Osteoblast (primary cell): ENCODE data around the gene GNG12. TPM values are rescaled to one million over a fixed set of nuclear protein-coding genes. Genes with fewer than 3 reads are reported as not detected.

ENCODE experiments used
- DNase-seq: peaks from one replicate; pipeline ENCODE4 v3.0.0; 2011; ENCODE audit warnings: low spot score, mixed read lengths; ENCODE audit not compliant: insufficient read length; ENCODE audit errors: missing footprints
- H2AFZ ChIP-seq: 2 replicates; pipeline ENCODE4 v1.6.0; 2011; ENCODE audit warnings: mild to moderate bottlenecking, low read length
- H3K27ac ChIP-seq: 2 replicates; pipeline ENCODE4 v1.5.1; 2011; ENCODE audit warnings: mild to moderate bottlenecking, low read depth, low read length, moderate library complexity
- H3K27me3 ChIP-seq: 2 replicates; pipeline ENCODE4 v1.6.0; 2012; ENCODE audit warnings: mild to moderate bottlenecking, control low read depth, inconsistent platforms, low read length, moderate library complexity; ENCODE audit not compliant: insufficient read depth
- H3K36me3 ChIP-seq: 2 replicates; pipeline ENCODE4 v1.5.1; 2011; ENCODE audit warnings: mild to moderate bottlenecking, low read length, control low read depth, moderate library complexity; ENCODE audit not compliant: insufficient read depth
- H3K4me1 ChIP-seq: 2 replicates; pipeline ENCODE4 v1.5.1; 2011; ENCODE audit warnings: mild to moderate bottlenecking, low read length, control low read depth, moderate library complexity; ENCODE audit not compliant: insufficient read depth
- H3K4me2 ChIP-seq: 2 replicates; pipeline ENCODE4 v1.6.0; 2011; ENCODE audit warnings: mild to moderate bottlenecking, low read length; ENCODE audit not compliant: insufficient read depth
- H3K4me3 ChIP-seq: fragments of 200-600 bp; sonication (generic); 3 replicates; pipeline ENCODE4 v1.5.1; 2012; ENCODE audit warnings: mild to moderate bottlenecking, low read length, inconsistent platforms; ENCODE audit not compliant: insufficient read depth
- H3K79me2 ChIP-seq: 2 replicates; pipeline ENCODE4 v1.6.0; 2012; ENCODE audit warnings: mild to moderate bottlenecking, low read length, control low read depth, inconsistent platforms; ENCODE audit not compliant: insufficient read depth
- H3K9me3 ChIP-seq: 2 replicates; pipeline ENCODE4 v1.5.1; 2011; ENCODE audit warnings: low read depth, low read length, control low read depth
- H4K20me1 ChIP-seq: 2 replicates; pipeline ENCODE4 v1.6.0; 2012; ENCODE audit warnings: mild to moderate bottlenecking, low read length, control low read depth; ENCODE audit not compliant: insufficient read depth
- CTCF ChIP-seq: IDR thresholded peaks from 2 replicates; pipeline ENCODE4 v1.5.1; 2011; ENCODE audit warnings: mild to moderate bottlenecking, low read depth, low read length, moderate library complexity; ENCODE audit errors: extremely low read depth
- total RNA-seq: library from RNA; depleted of rRNA; stranded (reverse); fragments of >200 nt; gene quantifications from 2 replicates; pipeline ENCODE4 v1.2.3, GENCODE V29; 2012

GNG12 gene
- total RNA-seq, 1 donor, result 219 TPM

GRCh38 chr1:67741736-67742135, 91.5 kb downstream of the GNG12 start:
- H2AFZ ChIP-seq, result no peak overlapping the region
- peaks cover 88% of the 10 kb centered on the region for H3K79me2 ChIP-seq
- H3K9me3 ChIP-seq, result no peaks in the 10 kb centered on the region
- peaks cover 12% of the 10 kb centered on the region for H3K4me1 ChIP-seq
- H3K27ac ChIP-seq, result peak overlapping the region; percentile 25
- TF ChIP-seq CTCF, result no peak
- H3K27me3 ChIP-seq, result no peaks in the 10 kb centered on the region
- peaks cover 19% of the 10 kb centered on the region for H3K36me3 ChIP-seq
- H4K20me1 ChIP-seq, result peaks cover 6% of the 10 kb centered on the region
- no peak overlapping the region for H3K4me2 ChIP-seq
- DNase-seq, result no peak
- no peak overlapping the region for H3K4me3 ChIP-seq

GRCh38 chr1:67741121-67741520, 92.1 kb downstream of the GNG12 start:
- Histone ChIP-seq H3K27me3 (no peaks in the 10 kb centered on the region), H3K79me2 (peaks cover 93% of the 10 kb centered on the region), H3K9me3 (no peaks in the 10 kb centered on the region), H4K20me1 (peaks cover 6% of the 10 kb centered on the region), H3K36me3 (peaks cover 19% of the 10 kb centered on the region), H3K4me3 (no peak overlapping the region), H3K27ac (peak overlapping the region; percentile 25), H2AFZ (no peak overlapping the region), H3K4me1 (peaks cover 12% of the 10 kb centered on the region), H3K4me2 (no peak overlapping the region)
- no peak for DNase-seq
- no peak for TF ChIP-seq CTCF

- peaks cover 6% of the 10 kb centered on the region for H4K20me1 ChIP-seq
- H3K27me3 ChIP-seq, result no peaks in the 10 kb centered on the region
- H3K4me1 ChIP-seq, result peaks cover 15% of the 10 kb centered on the region
- H2AFZ ChIP-seq, result no peak overlapping the region
- no peak overlapping the region for H3K27ac ChIP-seq
- H3K4me2 ChIP-seq, result no peak overlapping the region
- TF ChIP-seq CTCF, result no peak
- no peak overlapping the region for H3K4me3 ChIP-seq
- H3K36me3 ChIP-seq, result peaks cover 18% of the 10 kb centered on the region
- no peak for DNase-seq
- no peaks in the 10 kb centered on the region for H3K9me3 ChIP-seq
- H3K79me2 ChIP-seq, result peaks cover 88% of the 10 kb centered on the region
Observed at GRCh38 chr1:67740543-67740942, 92.7 kb downstream of the GNG12 start.

- Histone ChIP-seq H3K36me3 (peaks cover 19% of the 10 kb centered on the region), H4K20me1 (peaks cover 6% of the 10 kb centered on the region), H3K27ac (no peak overlapping the region), H3K27me3 (no peaks in the 10 kb centered on the region), H3K4me1 (peaks cover 20% of the 10 kb centered on the region), H3K4me3 (no peak overlapping the region), H2AFZ (no peak overlapping the region), H3K79me2 (peaks cover 88% of the 10 kb centered on the region), H3K4me2 (no peak overlapping the region), H3K9me3 (no peaks in the 10 kb centered on the region)
- TF ChIP-seq CTCF, result no peak
- DNase-seq, result no peak
Observed at GRCh38 chr1:67739361-67739760, 93.9 kb downstream of the GNG12 start.
